AG09319 (cell line): ENCODE data around the gene SLC25A28.
"Not testable (repeated sequence)": the region's sequence is repeated elsewhere in the genome, so short reads cannot be mapped to it uniquely, and the experiment has no call there.

Source experiments
- DNase-seq: peaks from one replicate; pipeline ENCODE4 v3.0.0-alpha.2; 2010; ENCODE audit warnings: low read depth; ENCODE audit errors: extremely low read depth
- TF ChIP-seq, protein P1 (sequence below): IDR thresholded peaks from 2 replicates; pipeline ENCODE4 v1.5.1; 2011; ENCODE audit warnings: low read depth, mild to moderate bottlenecking, inconsistent platforms, low read length, moderate library complexity

Gene SLC25A28

DNA sequence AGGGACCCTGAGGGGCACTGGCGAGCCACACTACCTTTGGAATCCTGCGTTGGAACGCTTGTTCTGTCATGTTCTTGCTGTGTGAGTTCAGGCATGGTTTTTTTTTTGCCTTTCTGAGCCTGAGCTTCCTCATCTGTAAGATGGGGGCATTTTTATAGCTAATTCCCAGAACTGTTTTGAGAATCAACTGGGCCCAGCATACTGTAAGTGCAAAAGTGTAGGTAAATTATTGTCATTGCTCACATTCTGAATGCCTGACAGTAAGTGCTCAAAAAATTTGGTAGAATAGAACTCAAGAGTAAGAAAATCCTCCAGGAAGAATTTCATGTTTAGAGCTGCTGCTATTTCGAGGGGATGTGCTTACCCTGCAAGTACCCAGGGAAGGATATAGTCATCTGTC lies 22.2 kb downstream of the SLC25A28 start:
- DNase-seq, result no peak
- TF ChIP-seq, protein P1, sequence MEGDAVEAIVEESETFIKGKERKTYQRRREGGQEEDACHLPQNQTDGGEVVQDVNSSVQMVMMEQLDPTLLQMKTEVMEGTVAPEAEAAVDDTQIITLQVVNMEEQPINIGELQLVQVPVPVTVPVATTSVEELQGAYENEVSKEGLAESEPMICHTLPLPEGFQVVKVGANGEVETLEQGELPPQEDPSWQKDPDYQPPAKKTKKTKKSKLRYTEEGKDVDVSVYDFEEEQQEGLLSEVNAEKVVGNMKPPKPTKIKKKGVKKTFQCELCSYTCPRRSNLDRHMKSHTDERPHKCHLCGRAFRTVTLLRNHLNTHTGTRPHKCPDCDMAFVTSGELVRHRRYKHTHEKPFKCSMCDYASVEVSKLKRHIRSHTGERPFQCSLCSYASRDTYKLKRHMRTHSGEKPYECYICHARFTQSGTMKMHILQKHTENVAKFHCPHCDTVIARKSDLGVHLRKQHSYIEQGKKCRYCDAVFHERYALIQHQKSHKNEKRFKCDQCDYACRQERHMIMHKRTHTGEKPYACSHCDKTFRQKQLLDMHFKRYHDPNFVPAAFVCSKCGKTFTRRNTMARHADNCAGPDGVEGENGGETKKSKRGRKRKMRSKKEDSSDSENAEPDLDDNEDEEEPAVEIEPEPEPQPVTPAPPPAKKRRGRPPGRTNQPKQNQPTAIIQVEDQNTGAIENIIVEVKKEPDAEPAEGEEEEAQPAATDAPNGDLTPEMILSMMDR, result no peak

DNA sequence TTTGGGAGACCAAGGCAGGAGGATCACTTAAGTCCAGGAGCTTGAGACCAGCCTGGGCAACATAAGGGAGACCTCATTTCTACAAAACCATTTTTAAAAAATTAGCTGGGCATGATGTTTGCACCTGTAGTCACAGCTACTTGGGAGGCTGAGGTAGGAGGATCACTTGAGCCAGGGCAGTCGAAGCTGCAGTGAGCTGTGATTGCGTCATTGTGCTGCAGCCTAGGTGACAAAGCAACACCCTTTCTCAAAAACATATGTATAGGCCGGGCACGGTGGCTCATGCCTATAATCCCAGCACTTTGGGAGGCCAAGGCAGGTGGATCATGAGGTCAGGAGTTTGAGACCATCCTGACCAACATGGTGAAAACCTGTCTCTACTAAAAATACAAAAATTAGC lies 23.5 kb downstream of the SLC25A28 start:
- DNase-seq, result not testable (repeated sequence)

DNA sequence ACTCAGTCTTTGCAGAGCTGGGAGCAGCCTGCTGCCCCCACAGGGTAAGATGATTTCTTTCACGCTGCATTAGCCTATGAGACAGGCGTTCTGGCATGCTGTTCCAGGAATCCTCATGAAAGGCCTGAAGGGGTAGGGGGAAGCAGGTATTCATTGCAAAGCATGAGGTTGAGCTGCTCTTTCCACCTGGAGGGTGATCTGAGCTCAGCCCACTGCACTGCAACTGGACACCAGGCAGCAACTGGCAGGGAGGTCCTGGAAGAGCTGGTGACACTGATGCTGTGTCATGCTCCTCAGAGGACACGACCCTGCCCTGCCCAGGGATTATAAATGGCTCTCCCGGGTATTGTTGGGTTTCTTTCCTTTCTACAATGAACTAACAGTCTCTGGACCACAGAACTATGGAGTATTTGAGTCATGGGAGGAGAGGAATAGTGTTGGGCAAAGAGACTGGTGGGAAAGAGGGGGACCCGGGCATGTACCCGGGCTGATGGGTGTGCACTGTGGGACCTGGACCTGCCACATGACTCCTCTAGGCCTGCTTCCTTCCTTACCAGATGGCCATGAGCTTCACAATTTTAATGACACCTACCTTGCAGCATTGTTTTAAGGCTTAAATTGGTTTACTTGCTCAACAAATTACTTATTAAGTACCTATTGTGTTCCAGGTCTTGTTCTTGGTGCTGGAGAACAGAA lies 24.3 kb downstream of the SLC25A28 start:
- TF ChIP-seq, protein P1, result no peak
- no peak for DNase-seq

DNA sequence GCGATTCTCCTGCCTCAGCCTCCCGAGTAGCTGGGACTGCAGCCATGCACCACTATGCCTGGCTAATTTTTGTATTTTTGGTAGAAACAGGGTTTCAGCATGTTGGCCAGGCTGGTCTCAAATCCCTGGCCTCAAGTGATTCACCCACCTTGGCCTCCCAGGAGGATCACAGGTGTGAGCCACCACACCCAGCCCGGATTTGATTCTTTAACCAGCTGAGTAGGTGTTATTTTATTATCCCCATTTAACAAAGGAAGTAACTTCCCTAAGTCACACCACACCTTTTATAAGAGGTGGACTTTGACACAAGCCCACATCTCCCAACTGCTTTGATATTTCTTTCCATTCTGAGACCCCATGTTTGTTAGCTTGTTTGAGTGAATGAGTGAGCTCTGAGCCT lies 25.0 kb downstream of the SLC25A28 start:
- TF ChIP-seq, protein P1, result no peak
- no peak for DNase-seq

DNA sequence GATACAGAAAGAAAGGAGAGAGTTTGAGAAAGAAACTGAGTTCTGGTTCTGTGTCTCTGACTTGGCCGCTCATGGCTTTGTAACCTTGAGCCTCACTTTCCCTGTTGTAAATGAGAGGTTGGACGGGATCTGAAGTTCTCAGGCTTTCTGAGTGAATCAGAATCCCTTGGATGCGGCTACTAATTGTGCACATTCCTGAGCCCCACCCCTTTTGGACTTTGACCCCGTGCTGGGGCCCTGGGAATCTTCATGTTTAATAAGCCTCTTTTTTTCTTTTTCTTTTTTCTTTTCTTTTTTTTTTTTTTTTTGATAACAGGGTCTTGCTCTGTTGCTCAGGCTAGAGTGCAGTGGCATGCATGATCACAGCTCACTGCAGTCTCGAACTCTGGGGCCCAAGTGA lies 26.9 kb downstream of the SLC25A28 start:
- no peak for DNase-seq
- TF ChIP-seq, protein P1, result no peak

DNA sequence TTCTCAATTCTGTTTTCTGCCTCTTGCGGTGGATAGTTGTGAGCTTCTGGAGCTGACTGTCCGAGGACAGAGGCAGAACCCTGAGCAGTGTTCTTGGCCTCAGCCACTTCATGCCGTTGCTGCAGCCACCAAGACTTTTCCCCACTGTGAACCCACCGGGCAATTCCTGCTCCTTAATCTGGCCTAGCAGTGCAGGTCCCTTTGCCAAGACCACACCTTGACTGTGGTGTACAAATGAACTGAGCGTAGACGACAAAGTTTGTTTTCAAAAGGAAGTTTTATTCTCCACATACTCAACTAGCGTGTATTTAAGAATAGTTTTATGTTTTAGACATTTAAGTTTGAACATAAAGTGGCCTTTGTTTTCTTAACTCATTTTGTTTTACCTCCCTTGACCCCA lies 29.4 kb downstream of the SLC25A28 start:
- DNase-seq, result no peak
- TF ChIP-seq, protein P1, result no peak

DNA sequence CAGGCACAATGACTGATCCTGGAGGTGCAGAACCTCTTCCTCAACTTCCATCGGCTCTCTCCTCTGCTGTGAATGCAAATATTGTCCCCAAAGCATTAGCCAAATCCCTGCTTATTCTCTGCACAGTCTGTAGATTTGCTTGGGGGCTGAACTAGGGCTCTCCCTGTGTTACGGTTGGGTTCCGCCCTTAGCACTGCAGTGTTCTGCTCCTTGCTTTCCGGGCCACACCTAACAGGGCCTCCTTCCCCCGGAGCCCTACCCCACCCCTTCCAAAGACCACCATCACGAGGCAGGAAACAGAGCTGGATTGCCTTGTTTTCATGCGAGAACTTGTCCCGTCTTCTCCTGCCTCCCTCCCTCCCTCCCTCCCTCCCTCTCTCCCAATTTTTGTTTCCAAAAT lies 36.6 kb downstream of the SLC25A28 start:
- DNase-seq, result no peak
- TF ChIP-seq, protein P1, result no peak

DNA sequence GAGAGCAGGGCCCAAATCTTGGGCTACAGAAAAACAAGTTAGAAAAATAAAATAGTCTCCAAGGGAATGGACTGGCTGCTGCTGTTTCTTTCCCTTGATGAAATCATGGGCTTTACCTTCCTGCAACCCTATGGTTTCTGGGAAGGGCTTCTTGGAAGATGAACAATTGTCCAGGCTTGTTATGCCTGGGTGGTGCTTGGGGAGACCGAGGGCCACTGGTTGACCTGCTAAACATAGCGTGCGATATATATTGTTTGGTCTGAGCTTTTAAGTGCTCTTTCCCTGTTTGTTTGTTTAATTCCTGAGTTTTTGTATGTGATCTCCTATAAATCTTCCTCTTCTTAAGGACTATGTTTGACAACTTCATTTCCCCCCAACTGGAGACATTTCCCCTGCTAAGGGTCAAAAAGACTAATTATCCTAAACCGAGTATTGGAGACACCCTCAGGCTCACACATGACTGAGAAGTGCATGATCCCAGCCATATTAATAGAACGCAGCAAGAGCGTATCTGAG lies 37.9 kb downstream of the SLC25A28 start:
- TF ChIP-seq, protein P1, result no peak
- no peak for DNase-seq
